Tongue (tissue), 2 donors: ENCODE results near the gene CDK15. TPM values are rescaled to one million over a fixed set of nuclear protein-coding genes. Genes with fewer than 3 reads are reported as not detected.

Source experiments
- DNase-seq: peaks from one replicate; pipeline ENCODE4 v3.0.0-alpha.2; 2015
- total RNA-seq: library from RNA; depleted of rRNA; stranded (reverse); fragments of >200 nt; gene quantifications from one replicate; pipeline ENCODE4 v1.2.3, GENCODE V29; 2014

The CDK15 gene
- total RNA-seq, 1 donor from 2014 or later = 0.62 TPM

DNA sequence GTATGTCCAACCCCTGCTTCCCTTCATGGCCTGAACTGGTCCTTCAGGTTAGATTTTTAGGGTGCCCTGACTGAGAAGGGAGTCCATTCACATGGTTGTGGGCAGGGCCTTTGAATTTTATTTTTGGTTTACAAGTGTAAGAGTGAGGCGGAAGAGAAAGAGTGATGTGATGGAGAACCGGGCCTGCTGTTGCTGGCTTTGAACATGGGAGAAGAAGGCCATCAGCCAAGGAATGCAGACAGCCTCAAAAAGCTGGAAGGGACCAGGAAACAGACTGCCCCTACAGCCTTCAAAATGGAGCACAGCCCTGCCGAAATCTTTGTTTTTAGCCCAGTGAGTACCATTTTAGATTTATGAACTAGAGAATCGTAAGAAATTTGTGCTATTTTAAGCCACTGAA lies 105.0 kb downstream of the CDK15 start:
- no peak for DNase-seq

DNA sequence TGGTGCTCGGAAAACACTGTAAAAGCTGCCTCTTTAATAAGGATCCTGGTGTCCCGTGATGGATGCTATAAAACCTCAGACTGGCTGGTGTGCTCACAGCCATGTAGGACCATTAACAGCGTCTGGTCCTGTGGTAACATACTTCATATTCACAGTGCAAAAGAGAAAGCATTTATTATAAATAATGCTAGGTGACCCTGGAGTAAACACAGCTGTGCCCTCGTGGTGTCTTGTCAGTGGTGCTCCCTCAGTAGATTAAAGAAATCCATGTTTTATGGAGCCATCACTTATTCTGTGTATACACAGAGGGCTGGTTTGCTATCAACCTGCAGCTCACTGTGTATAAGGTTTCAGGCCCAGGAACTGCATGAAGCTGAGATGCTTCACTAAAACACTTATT lies 106.9 kb downstream of the CDK15 start:
- DNase-seq = no peak

DNA sequence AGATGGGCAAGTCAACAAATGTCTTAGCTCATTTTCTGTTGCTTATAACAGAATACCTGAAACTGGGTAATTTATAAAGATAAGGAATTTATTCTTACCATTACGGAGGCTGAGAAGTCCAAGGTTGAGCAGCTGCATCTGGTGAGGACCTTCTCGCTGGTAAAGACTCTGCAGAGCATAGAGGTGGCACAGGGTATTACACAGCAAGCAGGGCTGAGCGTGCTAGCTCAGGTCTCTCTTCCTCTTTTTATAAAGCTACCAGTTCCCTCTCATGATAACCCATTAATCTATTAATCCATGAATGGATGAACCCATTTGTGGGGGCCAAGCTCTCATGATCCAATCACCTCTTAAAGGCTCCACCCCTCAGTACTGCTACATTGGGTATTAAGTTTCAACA lies 109.1 kb downstream of the CDK15 start:
- no peak for DNase-seq

DNA sequence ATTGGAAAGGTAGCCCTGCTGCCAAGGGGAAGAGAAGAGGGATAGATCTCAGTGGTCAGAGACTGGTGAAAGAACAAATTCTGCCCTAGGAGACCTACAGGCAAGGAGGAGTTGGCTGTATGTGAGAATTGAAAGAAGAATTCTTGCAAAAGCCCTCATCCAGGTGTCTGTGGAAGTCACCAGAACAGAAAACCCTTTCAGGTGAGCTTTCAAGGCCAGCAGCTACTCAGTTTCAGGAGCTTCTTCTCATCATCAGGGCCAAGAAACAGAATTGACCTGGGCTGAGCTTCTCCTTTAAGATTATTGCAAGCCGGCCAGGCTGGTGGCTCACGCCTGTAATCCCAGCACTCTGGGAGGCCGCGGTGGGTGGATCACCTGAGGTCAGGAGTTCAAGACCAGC lies 110.2 kb downstream of the CDK15 start:
- DNase-seq = no peak

DNA sequence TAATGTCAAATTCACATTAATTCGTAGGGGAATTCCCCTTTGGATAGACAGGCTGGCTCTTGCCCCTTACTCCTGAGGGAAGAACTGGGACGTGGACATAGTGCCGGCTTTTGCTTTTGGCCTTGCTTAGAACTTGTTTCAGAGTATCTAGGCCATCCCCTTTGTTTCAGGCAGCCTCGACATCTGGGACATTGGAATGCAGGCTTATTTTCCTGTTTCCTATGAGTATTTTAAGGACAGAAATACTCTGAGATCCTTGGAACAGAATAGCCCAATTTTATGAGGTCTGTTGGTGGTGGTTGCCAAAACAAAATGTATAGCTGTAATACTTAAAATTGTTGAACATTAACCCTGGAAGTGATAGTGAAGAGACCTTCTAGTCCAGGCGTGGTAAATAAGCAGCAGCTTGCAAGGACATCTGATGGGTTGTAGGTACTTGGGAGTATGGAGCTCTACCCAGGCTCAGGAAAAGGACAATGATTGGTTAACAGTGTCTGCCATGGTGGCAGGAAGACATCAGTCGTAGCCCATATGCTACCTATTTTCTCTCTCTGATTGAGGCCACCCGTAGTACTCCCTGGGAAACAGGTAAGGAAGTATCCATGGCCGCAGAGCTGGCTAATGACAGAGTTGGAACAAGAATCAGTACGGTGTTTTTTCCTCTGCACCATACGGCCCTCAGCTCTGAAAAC lies 112.4 kb downstream of the CDK15 start:
- no peak for DNase-seq

DNA sequence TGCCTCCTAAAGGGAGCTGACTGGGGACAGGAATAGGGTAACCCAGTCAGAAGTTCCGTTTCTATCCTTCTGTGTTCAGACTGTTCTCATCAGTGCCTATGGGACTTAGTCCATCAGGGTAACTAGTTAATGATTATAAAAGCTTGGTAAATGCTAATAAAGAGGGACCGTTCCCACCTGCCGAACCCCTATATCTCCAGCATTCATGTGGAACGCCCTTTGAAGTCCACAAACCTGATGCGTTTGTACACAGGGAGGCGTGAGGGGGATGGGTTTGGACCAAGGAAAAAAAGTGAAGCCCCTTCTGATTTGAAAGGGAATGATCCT lies 112.9 kb downstream of the CDK15 start:
- DNase-seq = no peak

DNA sequence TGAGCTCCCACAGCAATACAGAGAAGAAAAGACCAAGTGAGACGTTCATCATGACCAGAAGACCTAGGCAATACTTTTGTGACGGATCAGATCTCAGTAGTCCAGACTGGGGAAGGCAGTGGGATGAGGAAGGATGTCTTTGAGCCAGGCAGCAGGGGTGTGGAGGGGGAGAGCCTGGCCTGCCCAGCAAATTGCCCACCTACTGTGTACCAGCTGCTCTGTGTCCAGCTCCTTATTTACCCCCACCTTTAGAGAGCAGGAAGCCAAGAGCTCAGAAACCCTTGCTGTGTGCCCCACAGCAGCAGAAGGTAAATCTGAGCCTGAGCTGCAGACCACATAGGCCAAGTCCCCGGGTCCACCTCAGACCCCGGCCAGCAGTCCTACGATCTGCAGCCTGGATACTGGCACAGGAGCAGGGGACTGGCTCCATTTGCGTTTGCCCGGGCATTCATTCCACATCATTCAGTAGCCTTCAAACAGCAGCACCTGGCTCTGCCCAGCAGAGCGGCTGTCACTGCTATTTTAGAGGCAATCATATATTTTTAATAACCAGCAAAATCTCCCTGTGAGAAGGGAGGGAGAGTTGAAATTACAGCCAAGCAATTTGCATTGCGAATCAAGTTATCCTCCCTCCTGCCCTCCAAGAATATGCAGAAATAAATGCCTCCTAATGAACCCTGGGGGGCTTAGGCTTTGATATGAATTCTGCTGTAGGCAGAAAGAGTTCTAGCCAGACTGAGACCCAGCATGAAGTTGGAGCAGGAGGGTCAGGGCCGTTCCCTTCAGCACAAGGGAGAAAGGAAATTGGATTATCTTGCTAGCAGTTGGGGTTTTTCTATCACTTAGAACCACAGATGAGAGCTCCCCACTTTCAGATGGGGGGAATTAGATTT lies 117.3 kb downstream of the CDK15 start:
- DNase-seq = no peak

DNA sequence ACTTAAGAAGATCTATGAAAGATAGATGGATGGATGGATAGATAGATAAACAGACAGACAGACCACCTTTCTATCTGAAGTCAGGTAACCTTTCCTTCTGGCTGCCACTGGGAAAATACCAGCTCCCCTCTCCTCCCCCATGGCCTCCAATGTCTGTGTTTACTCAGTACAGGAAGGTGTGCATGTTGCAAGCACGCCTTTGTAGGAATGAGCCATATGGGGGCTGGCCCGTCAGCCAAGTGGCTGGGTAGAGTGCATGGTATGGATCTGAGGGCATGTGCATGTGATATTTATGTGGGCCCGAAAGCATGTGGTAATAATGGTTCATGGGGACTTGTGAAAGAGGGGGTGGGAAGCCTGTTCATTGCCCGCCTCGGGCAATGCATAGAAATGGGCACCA lies 118.1 kb downstream of the CDK15 start:
- DNase-seq = no peak

DNA sequence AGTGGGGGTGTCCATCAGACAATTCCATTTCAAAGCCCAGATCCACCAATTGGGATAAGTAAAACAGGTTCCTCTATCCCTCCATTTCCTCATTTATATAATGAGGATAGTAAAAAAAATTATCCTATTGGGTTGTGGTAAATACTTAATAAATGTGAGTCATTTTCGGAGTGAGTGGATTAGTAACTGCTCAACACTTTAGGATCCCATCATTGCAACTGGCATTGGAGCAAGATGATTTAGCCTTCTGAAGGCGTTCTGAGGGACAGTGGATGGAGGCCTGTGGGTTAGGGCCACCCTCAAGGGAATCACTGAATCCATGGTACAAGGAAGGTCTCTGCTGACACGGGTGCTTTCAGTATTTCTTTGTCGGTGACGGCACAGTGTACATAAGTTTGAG lies 118.7 kb downstream of the CDK15 start:
- no peak for DNase-seq

DNA sequence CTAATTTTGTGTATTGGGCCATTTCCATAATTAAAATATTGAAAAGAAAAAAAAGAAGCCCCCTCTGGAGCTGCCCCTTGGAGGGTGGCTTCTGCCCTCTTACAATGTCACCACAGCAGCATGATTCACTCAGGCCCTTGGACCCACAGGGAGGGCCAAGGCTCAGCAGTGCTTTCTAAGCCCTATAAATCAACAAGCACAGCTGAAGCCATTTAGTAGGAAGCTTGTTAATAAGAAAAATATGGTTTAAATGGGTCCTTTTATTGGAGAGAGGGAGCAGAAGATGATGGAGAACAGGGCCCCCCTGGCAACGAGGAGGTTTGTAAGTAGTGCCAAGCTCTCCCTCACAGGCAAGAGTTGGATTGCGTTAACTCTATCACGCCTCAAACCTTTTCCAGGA lies 119.7 kb downstream of the CDK15 start:
- peak; percentile 26 for DNase-seq

DNA sequence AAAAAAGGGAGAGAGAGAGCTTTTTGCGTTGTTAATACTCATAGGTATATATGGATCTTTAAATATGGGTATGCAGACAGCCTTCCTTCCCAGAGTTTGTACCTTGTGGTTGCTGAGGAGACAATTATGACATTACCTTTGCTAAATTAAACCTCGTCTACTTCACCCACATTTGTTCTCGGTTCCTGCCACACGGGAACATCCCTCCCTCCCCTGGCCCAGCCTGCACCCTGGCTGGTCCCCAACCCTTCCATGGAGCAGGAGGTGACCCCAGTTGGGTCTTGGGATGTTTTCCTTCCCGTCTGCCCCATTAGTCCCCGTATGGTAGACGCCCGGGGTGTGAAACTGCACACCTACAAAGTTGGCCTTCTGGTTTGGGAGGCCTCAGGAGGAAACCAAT lies 122.0 kb downstream of the CDK15 start:
- DNase-seq = no peak

DNA sequence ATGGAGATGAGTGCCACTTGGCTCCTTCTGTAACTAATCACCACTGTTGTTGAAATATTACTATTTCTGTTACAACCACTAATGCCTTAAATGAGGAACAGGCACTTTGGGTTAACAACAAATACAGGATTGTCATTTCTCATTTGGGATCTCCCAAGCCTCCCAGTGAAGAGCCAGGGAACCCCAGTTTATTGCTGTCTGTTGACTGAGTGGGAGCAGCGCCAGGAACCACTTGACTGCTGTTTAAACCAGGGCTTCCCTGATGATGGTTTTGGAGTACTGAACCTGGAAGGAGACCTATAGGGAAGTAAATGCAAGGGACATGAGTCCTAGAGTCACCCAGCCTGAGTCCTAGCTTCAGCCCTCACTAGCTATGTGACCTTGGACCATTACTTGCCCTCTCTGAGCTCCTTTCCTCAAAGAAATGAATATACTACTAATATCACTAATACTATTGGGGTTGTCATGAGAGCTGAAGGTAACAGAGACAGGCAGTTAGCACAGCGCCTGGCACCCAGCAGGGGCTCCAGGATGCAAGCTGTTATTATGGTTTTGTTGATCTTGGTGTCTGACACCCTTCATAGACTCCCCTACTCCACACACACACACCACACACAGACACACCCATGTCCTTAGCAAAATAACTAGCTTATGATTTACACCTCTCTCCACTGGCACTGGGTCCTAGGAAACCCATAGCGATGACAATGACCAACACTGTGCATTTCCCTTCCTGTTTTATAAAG lies 123.1 kb downstream of the CDK15 start:
- DNase-seq = no peak

DNA sequence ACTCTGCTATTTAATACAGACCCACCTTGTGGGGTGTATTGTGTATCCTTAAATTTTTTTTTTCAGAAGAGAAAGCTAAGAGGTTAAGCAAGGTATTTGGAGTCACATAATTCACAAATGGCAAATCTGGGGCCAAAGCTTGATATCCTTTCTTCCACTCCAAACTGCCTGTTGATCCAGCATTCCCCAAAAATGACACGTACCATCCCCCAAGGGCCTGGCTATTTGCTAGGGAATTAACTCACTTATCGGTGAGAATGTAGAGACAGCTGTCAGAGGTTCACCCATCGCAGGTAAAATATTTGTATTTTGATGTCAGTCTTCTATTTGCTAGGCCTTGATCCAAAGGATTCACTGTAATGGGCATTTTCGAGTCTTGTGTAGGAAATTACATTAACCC lies 123.7 kb downstream of the CDK15 start:
- DNase-seq = no peak

DNA sequence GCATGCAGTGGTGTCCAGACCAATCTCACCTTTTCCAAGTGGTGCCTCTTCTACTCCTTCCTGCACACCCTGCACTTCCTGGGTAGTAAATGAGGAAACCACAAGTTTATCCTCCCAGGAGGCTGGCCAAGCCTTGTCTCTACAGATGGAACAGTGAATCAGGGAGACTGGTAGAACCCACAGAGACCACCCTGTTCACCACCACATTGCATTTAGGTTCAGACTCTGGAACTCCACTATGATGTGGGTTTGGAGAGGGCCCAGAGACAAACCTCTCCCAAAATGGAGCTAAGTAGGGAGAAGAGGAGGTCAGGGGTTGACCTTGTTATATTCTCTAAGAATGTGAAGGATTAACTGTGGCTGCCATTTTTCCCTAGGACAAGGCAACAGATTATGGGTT lies 124.5 kb downstream of the CDK15 start:
- no peak for DNase-seq

DNA sequence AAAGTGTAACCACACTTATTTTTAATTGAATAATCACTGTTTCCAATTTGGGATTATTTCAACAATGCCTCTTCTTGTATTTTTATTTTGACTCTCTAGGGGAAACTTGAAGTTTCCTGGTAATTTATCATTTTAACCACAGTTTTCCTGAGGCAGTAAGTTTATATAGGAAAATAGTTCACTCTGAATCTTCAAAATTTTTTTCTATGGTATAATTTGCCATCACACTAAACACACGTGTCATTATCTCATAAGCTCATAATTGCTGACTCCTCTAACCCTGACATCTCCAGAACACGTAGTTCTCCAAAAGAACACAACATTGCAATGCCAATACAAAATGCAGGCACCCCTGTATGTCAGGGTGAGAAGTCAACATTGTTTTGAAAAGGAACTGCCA lies 125.1 kb downstream of the CDK15 start:
- no peak for DNase-seq

DNA sequence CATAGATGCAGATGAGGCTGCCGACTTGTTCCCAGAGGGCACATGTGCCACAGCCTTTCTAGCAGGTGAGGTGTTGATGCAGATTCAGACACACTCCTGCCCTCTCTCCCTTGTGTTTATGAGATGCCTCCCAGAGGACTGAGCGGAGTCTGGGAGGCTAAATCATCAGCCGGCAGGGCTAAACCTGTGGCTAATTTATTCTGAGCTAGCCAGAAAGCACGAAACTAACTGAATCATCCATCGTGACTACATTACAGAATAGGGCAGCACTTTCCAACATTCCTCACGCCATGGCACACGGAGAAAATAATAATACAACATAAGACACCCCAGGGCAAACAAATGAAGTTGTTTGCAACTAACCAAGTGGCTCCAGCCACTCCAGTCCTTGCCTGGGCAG lies 125.6 kb downstream of the CDK15 start:
- no peak for DNase-seq

DNA sequence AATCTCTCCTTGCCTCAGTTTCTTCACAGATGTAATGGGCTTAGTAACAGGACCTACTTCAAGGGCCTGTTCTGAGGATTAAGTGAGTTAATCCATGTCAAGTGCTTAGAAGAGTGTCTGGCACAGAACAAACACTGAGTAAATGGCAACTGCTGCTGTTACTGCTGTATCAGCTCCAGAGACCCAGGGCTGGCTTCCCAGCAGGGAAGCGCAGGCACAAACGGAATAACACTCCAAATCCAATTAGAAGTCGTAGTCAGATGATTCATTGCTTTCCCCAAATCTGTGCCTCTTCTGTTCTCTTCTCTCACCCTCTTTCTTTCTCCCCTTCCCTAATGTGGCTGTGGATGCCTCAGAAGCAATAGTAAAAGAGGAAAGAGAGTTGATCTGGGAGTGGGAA lies 126.2 kb downstream of the CDK15 start:
- DNase-seq = peak; percentile 77

DNA sequence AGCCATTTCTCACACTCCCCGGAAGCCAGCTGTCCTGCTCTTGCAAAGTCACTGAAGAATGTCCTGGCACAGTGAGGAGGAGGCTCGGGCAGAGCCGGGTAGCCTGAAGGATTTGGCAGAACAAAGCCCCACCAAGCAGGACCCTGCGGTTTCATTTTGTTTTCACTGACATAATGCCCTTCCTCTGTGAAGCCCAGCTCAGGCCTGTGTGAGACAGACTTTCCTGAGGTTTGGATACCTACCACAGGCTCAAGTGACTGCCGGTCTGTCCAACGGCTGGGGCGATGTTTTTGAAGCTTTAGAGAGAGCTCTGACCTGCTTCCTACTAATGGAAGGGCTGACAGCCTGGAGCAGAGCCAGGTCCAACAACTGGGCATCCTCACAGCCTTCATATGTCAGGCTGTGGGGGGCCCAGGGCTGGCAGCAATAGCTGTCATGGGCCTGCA lies 127.5 kb downstream of the CDK15 start:
- DNase-seq = peak; percentile 87

DNA sequence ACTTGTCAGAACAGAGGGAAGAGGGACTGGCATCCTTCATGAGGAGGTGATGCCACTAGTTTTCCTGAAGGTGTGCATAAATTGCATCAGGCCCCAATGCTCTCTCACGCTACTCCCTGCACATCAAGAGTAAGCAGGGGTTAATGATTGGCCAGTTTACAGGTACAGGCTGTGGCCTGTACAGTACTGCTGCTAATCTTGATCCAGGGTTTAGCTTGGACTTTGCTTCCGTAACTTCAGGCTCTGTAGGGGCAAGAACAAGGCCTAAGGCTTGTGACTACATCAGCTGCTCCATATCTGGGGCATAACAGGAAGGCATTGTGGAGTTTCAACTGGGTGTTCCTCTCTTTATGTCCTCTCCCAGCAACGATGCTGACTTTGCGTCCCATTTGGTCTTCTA lies 130.5 kb downstream of the CDK15 start:
- no peak for DNase-seq

DNA sequence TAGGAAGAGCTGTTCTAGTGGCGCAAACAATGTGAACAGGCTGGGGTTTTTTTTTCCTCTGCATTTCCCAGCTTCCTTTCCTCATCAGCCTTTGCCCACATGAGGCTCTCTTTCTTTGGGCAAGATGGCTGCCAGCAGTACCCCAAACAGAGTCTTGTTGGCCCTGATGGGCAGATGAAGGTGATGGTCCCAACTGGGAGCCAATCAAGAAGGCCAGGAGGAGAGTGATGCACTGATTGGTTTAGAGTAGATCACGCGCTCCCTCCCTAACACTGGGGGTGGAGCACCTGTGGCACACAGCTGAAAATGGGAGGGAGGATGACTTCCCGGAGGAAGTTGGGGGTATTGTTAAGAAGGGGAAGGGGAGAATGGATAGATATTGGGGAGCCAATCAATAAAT lies 131.0 kb downstream of the CDK15 start:
- DNase-seq = no peak

DNA sequence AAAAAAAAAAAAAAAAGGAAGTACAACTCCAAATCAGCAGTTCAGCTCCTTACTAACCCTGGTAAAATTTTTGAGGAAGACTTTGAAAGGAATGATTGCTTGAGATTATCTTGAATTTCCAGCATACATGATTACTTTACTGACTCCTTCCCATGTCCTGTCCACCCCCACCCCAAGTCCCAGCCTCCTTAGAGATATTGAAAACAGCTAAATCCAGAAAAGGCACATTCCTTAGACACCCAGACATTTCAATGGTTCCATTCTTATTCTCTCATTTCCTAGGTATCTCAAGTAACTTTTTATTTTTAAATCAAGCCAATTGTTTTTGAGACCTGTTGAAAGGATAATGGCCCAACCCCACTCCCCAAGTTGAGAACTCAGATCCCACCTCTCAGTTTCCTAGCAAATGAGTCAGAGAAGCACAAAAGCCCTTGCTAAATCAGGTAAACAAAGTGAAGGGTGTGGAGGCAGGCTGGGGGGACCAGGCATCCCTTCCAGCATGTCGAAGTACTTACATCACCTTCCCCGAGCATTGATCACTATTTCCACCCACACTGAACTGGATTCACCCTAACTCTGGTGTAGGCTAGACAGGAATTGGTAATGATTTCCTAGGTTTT lies 131.9 kb downstream of the CDK15 start:
- DNase-seq = no peak

DNA sequence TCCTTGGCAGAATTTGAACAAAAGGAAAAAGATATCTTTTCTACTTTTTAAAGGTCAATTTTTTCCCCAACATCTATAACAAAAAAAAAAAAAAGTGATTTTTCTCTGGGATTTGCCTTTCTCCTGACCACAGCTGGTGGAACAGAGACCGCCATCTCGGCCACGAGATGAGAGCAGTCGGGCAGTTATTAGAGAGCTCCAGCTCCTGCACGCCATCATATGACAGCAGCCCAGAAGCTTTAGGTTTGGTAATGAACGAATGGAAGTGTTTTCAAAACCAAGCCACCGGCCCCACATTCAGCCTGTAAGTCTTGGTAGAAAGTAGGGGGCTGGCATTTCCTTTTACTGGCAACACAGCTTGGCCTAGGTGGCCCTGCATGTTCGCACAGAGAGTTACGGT lies 132.4 kb downstream of the CDK15 start:
- no peak for DNase-seq

DNA sequence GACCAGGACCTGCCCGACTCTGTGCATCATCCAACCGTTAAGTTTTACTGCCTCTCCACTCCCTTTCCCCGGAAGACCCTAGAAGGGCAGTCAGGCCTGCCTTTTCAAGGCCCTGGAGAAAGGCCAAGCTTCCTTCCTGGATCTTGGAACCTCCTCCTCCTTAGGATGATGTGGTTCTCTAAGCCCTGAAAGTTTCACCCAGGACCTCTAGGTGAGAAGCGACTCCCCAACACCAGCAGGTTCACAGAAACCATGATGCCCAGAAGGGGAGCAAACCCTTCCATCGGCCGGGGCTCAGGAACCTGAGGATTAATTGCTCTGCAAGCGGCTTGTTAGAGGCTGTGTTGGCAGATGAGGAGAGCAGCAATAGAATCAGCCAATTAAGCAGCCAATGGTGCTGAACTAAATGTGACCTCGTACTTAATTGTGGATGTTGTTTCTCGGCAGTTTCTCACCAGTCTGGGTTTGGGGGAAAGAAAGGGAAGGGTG lies 133.2 kb downstream of the CDK15 start:
- no peak for DNase-seq
